Colonic mucosa (tissue), 4 donors: ENCODE measurements around the gene DBH. TPM values are rescaled to one million over a fixed set of nuclear protein-coding genes. Genes with fewer than 3 reads are reported as not detected.

Source experiments
- DNase-seq: peaks from one replicate; pipeline ENCODE4 v3.0.0-alpha.2; 2020
- H3K27ac ChIP-seq: fragments of 200-600 bp; one replicate; pipeline ENCODE4 v1.8.0; 2021
- H3K27me3 ChIP-seq: fragments of 200-600 bp; one replicate; pipeline ENCODE4 v1.8.0; 2021
- H3K36me3 ChIP-seq: fragments of 200-600 bp; one replicate; pipeline ENCODE4 v1.8.0; 2021
- H3K4me1 ChIP-seq: fragments of 200-600 bp; one replicate; pipeline ENCODE4 v1.8.0; 2021; ENCODE audit warnings: mild to moderate bottlenecking
- H3K4me3 ChIP-seq: fragments of 200-600 bp; one replicate; pipeline ENCODE4 v1.8.0; 2021
- H3K9ac ChIP-seq, 2 donors: one replicate each; pipeline ENCODE4 v1.7.0; 2013; ENCODE audit warnings: control low read depth in 2 of 2, low read depth in 2 of 2, low read length in 2 of 2
- H3K9me3 ChIP-seq: fragments of 200-600 bp; one replicate; pipeline ENCODE4 v1.8.0; 2021
- CTCF ChIP-seq: fragments of 200-600 bp; IDR thresholded peaks from one replicate; pipeline ENCODE4 v1.8.0; 2022; ENCODE audit warnings: antibody characterized with exemption, mild to moderate bottlenecking
- intact Hi-C: fragments of 100-400 bp; cut with DNase I; formaldehyde crosslinking; loops from one replicate; pipeline ENCODE4 v1.14.1; 2022
- total RNA-seq, 2 donors: library from RNA; stranded (reverse); fragmentation: NEBNext Ultra II Directional in 1 of 2; extraction: Animal tissue kit (Norgen Biotek cat#: 25700) in 1 of 2; gene quantifications; one replicate each; pipeline ENCODE4 v1.2.1, GENCODE V29; 2021
- donor health status: healthy.
- donor health status: DM: no; HTN: no; CAD: no.
- donor health status: DM: no; HTN: no; CAD: no.

Gene DBH
- total RNA-seq, 2 donors from 2014 or later: not detected

GRCh38 chr9:133657120-133657661 is 21.0 kb downstream of the DBH start:
- Histone ChIP-seq H3K36me3 (no peaks in the 10 kb centered on the region), H3K27me3 (no peaks in the 10 kb centered on the region), H3K4me1 (no peaks in the 10 kb centered on the region), H3K9ac (no peak overlapping the region), H3K4me3 (no peak overlapping the region), H3K9me3 (no peaks in the 10 kb centered on the region), H3K27ac (no peak overlapping the region)
- no peak for TF ChIP-seq CTCF
- intact Hi-C loops: no loop called here
- DNase-seq: no peak

GRCh38 chr9:133658442-133659431 is 22.6 kb downstream of the DBH start:
- H3K4me3 ChIP-seq: no peak overlapping the region
- no peaks in the 10 kb centered on the region for H3K36me3 ChIP-seq
- H3K27me3 ChIP-seq: no peaks in the 10 kb centered on the region
- H3K9me3 ChIP-seq: no peaks in the 10 kb centered on the region
- no peak overlapping the region for H3K27ac ChIP-seq
- H3K9ac ChIP-seq: peak overlapping the region in 1 of 2 donors; percentile 12
- H3K4me1 ChIP-seq: no peaks in the 10 kb centered on the region
- peak; percentile 53 for DNase-seq
- intact Hi-C loops: no loop called here
- TF ChIP-seq CTCF: no peak

GRCh38 chr9:133659516-133659915 is 23.4 kb downstream of the DBH start:
- intact Hi-C loops: no loop called here
- no peak overlapping the region for H3K4me3 ChIP-seq
- no peaks in the 10 kb centered on the region for H3K9me3 ChIP-seq
- H3K4me1 ChIP-seq: no peaks in the 10 kb centered on the region
- no peaks in the 10 kb centered on the region for H3K27me3 ChIP-seq
- no peak overlapping the region for H3K27ac ChIP-seq
- no peak overlapping the region for H3K9ac ChIP-seq
- TF ChIP-seq CTCF: no peak
- H3K36me3 ChIP-seq: no peaks in the 10 kb centered on the region
- no peak for DNase-seq

GRCh38 chr9:133661846-133662540 is 25.8 kb downstream of the DBH start:
- no peak for TF ChIP-seq CTCF
- no peak overlapping the region for H3K4me3 ChIP-seq
- no peaks in the 10 kb centered on the region for H3K27me3 ChIP-seq
- no peak overlapping the region for H3K27ac ChIP-seq
- no peaks in the 10 kb centered on the region for H3K4me1 ChIP-seq
- H3K9me3 ChIP-seq: no peaks in the 10 kb centered on the region
- intact Hi-C loops: no loop called here
- H3K9ac ChIP-seq: no peak overlapping the region
- no peaks in the 10 kb centered on the region for H3K36me3 ChIP-seq
- DNase-seq: no peak

- Histone ChIP-seq H3K9ac (no peak overlapping the region), H3K4me3 (no peak overlapping the region), H3K9me3 (no peaks in the 10 kb centered on the region), H3K36me3 (no peaks in the 10 kb centered on the region), H3K27me3 (no peaks in the 10 kb centered on the region), H3K4me1 (no peaks in the 10 kb centered on the region), H3K27ac (no peak overlapping the region)
- TF ChIP-seq CTCF: no peak
- intact Hi-C loops: no loop called here
- no peak for DNase-seq
Observed at GRCh38 chr9:133664173-133665050, 28.2 kb downstream of the DBH start.
